ENCODE data around the gene ZNF280B. TPM values are rescaled to one million over a fixed set of nuclear protein-coding genes. Genes with fewer than 3 reads are reported as not detected.

The ZNF280B gene, protein sequence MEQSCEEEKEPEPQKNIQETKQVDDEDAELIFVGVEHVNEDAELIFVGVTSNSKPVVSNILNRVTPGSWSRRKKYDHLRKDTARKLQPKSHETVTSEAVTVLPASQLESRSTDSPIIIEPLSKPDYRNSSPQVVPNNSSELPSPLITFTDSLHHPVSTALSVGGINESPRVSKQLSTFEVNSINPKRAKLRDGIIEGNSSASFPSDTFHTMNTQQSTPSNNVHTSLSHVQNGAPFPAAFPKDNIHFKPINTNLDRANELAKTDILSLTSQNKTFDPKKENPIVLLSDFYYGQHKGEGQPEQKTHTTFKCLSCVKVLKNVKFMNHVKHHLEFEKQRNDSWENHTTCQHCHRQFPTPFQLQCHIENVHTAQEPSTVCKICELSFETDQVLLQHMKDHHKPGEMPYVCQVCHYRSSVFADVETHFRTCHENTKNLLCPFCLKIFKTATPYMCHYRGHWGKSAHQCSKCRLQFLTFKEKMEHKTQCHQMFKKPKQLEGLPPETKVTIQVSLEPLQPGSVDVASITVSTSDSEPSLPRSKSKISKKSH
- total RNA-seq, result 1 to 10 TPM in 4 of 10 donors, under 1 TPM in 6; 0.36 to 2.7 (median 0.90) TPM
- polyA plus RNA-seq, result under 1 TPM; 0.01 to 0.15 TPM
- long read RNA-seq, donor 1, result 0 reads
- long read RNA-seq, donor 2, result 0 reads
- long read RNA-seq, donor 3, partial matches to known transcripts, result 0 of 1 reads
- long read RNA-seq, donor 3, other reads (novel, unspliced or antisense), result 1 of 1 reads

DNA sequence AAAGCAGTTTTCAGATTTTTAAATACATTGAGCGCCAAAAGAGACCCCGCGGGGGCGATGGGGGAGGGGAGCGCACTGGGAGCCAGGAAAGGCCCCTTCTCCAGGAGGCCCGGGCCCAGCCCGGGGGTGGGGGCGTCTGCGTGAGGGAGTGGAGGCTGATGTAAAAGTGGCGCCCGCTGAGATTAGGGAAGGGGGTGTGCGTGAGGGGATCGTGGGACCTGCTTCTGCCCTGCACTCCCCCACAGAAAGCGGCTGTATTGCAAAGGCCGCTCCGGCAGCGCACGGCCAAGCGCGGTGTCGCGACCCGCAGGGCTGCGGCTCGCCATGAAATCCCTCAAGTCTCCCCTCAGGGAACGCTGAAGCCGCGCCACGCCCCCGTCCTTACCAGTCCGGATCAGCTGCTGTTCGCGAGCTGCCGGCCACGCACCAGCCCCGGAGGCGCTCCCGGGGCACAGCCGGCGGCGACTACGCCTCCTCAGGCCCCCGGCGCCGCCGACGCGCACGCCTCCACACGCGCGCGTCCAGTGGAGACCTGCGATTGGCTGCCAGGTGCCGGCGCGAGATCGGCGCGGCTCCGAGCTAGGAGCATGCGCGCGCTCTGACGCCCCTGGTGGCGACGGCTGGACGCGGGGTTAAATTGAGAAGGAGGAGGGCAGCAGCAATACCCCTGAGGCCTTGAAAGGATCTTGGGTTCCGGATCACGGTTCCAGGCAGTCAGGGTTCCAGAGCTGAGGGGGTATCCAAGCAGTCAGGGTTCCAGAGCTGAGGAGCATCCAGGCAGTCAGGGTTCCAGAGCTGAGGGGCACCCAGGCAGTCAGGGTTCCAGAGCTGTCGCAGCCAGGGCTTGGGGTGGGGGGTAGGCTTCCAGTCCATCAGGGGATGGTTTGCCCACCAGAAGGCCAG, at the start of gene ZNF280B:
Gene ZNF280B (minus strand): TSS at position 469 of the 903 bp plus-strand sequence. CDS start 19,344 bp downstream, outside the sequence.
- no peaks in the 10 kb centered on the region for H3K36me3 ChIP-seq
- ATAC-seq, result peak; percentile 71 to 96 (median 84)
- 3 to 4% methylated on average over 72 of the region's 72 CpGs for WGBS, 2 donors
- no peak within 1 kb of the TSS for H3K27ac ChIP-seq
- peak; percentile 33 to 58 for DNase-seq
- intact Hi-C loops (cut with DNase I), result no loop called here
- peaks cover 0 to 5% (median 0%) of the 10 kb centered on the region in 9 donors for H3K4me1 ChIP-seq
- H3K4me3 ChIP-seq, result peak within 1 kb of the TSS; percentile 29 to 62 (median 54)
- H3K9me3 ChIP-seq, result peaks cover 0 to 27% (median 13%) of the 10 kb centered on the region in 11 donors
- peaks cover 0 to 38% (median 17%) of the 10 kb centered on the region in 7 donors for H3K27me3 ChIP-seq
- TF ChIP-seq, protein P1, sequence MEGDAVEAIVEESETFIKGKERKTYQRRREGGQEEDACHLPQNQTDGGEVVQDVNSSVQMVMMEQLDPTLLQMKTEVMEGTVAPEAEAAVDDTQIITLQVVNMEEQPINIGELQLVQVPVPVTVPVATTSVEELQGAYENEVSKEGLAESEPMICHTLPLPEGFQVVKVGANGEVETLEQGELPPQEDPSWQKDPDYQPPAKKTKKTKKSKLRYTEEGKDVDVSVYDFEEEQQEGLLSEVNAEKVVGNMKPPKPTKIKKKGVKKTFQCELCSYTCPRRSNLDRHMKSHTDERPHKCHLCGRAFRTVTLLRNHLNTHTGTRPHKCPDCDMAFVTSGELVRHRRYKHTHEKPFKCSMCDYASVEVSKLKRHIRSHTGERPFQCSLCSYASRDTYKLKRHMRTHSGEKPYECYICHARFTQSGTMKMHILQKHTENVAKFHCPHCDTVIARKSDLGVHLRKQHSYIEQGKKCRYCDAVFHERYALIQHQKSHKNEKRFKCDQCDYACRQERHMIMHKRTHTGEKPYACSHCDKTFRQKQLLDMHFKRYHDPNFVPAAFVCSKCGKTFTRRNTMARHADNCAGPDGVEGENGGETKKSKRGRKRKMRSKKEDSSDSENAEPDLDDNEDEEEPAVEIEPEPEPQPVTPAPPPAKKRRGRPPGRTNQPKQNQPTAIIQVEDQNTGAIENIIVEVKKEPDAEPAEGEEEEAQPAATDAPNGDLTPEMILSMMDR (IDR thresholded peaks at IDR 0.05), result peak in 8 of 9 donors; percentile 16 to 56 (median 32)

DNA sequence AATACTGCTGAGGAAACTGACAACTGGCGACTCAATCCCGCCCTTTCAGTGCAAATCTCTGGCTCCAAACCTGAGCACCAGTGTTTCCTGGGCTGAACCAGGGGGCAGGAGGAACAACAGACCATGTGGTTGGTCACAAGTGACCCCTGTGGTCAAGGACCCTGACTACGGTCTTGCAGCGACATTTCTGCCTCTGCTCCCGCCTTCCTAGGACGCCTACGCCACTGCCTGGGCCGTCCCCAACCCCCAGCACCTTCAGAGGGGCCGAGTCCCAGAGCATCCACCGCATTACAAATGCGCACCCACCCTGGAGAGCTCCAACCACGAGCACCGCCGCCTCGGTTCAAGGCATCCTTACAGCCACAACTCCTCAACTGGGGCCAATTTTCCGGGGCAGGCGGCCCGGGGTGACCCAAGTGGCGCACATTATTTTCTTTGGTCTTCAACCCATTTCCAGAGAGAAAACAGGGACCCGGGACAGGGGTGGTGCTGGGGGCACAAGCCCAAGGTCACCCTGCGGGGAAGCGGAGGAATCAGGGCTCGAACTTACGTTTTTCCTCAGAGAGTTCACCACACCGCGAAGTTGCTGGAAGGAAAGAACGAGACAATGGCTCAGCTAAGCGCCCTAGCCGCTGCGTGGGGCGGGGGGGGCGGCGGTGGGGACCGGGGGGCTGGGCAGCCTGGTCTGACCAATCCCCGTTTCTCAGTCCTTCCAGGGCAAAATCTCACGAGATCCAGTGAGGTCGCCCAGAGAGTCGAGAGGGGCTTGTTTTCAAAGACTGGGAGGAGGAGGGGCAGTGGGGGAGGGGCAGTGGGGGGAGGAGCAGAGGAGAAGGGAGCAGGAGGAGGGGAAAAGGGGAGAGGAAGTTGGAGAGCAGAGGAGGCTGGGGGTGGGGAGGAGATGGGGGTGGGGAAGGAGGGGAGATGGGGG, 48.7 kb upstream of the ZNF280B start:
- 91 to 92% methylated on average over 37 to 38 of the region's 38 CpGs for WGBS, 2 donors

DNA sequence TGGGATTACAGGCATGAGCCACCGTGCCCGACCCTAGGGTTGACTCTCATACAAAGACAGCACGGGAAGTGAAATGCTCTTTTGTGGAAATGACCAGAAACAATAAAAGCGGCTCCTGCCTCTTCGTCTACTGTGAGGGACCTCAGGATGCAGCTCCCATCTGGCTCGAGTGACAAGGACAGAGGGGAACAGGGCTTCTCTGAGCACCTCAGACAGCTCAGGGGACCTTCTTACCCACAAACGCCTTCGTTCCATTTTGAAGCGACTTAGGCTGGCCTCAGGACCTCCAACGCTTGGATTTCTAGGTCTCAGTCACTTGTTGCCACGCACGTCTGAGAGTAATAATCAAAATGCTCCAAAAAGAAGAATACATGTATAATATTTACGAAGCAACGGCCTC, 48.0 kb upstream of the ZNF280B start:
- 90% methylated on average over 14 of the region's 14 CpGs for WGBS, 2 donors
- Histone ChIP-seq H3K4me1 (peaks cover 0 to 11% (median 0%) of the 10 kb centered on the region in 9 donors), H3K4me3 (no peak overlapping the region), H3K36me3 (no peaks in the 10 kb centered on the region), H3K9me3 (no peaks in the 10 kb centered on the region), H3K27me3 (no peaks in the 10 kb centered on the region), H3K27ac (no peak overlapping the region)
- intact Hi-C loops (cut with DNase I), result no loop called here
- no peak for DNase-seq
- no peak for ATAC-seq
- TF ChIP-seq, protein P1 (IDR thresholded peaks at IDR 0.05), result no peak

More for the DNA sequence above, 48.7 kb upstream of the ZNF280B start:
- DNase-seq (no peak), ATAC-seq (no peak)
- H3K27ac ChIP-seq, result no peak overlapping the region
- no peaks in the 10 kb centered on the region for H3K36me3 ChIP-seq
- H3K27me3 ChIP-seq, result no peaks in the 10 kb centered on the region
- H3K9me3 ChIP-seq, result no peaks in the 10 kb centered on the region
- H3K4me3 ChIP-seq, result no peak overlapping the region
- TF ChIP-seq, protein P1 (IDR thresholded peaks at IDR 0.05), result no peak
- intact Hi-C loops (cut with DNase I), result no loop called here
- peaks cover 0 to 11% (median 0%) of the 10 kb centered on the region in 9 donors for H3K4me1 ChIP-seq
